ENCODE results near the gene EVL. TPM values are rescaled to one million over a fixed set of nuclear protein-coding genes. Genes with fewer than 3 reads are reported as not detected.

The EVL gene
- total and polyA plus RNA-seq, 2 of the 8 experiments (the other 6 are each of a cell fraction or from before 2014, with no cell fraction given) = 30.7 to 64.6 TPM

DNA sequence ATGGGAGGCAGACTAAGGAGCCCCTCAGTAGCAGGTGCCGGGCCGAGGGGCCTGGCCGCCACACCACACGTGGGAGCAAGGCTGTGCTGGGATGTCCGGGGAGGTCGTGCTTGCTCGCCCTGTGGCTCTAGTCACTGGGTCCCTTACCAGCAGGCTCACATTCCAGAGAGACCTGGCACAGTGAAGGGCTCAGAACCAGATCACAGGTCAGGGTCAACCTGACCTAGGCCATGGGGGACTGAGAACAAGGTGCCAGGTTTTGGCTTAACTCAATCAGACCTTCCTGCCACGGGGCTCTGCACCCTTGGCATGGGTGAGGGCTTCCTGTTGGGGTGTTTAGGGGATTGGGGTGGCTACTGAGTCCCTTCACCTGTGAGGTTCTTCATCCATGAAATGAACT, 72.0 kb downstream of the EVL start:
- no peaks in the 10 kb centered on the region; a peak in 2 of 8 replicates for H3K36me3 ChIP-seq (ENCODE audit: control insufficient read depth in 2 of 4, insufficient read depth in 4 of 4, low read length in 3 of 4)
- no peak overlapping the region for H2AFZ ChIP-seq (ENCODE audit: low read length)
- H4K20me1 ChIP-seq (replicated peaks in 1 of 2; ENCODE audit: control insufficient read depth in 1 of 2, insufficient read depth in 2 of 2, low read length in 2 of 2) = peaks cover 0 to 6% of the 10 kb centered on the region in 2 experiments
- peaks cover 0 to 6% (median 5%) of the 10 kb centered on the region in 4 experiments; a peak in 5 of 7 replicates for H3K4me1 ChIP-seq (replicated peaks in 1 of 4; ENCODE audit: control insufficient read depth in 3 of 4, insufficient read depth in 4 of 4, low read length in 3 of 4)
- H3K23ac ChIP-seq (ENCODE audit: insufficient read length) = no peak overlapping the region
- ChIA-PET CTCF (ENCODE audit: partially characterized antibody) (interaction anchor here (1.1 to 22.9 kb wide), 7 partner anchors 18 to 192 kb away, joined by 3 to 307 read pairs (median 4); partner anchors contain the start of gene DEGS2), POLR2A (ENCODE audit: partially characterized antibody) (interaction anchor here (1.1 to 1.4 kb wide), 2 partner anchors 9 to 12 kb away, joined by 3 read pairs; no protein-coding TSS in a partner anchor)
- H3K23me2 ChIP-seq (ENCODE audit: low read depth, low read length) = no peaks in the 10 kb centered on the region
- H3K4me3 ChIP-seq (ENCODE audit: extremely low read depth in 1 of 4, insufficient read depth in 2 of 4, low read depth in 3 of 4, low read length in 4 of 4) = no peak overlapping the region
- H3K56ac ChIP-seq (replicated peaks; ENCODE audit: insufficient read length, low read depth, low read length) = no peak overlapping the region
- peaks cover 3% of the 10 kb centered on the region; the same call in 1 of the 2 replicates for H3K79me1 ChIP-seq (ENCODE audit: low read depth, low read length)
- no peaks in the 10 kb centered on the region for H3K9me3 ChIP-seq (ENCODE audit: insufficient read depth in 2 of 2, low read depth in 1 of 2, low read length in 1 of 2)
- no peak for FAIRE-seq
- no peak overlapping the region for H3K9ac ChIP-seq (replicated peaks in 1 of 4; ENCODE audit: extremely low read depth in 1 of 4, low read depth in 3 of 4, low read length in 3 of 4)
- no peaks in the 10 kb centered on the region; a peak in 1 of 7 replicates for H3K27me3 ChIP-seq (replicated peaks in 1 of 4; ENCODE audit: control insufficient read depth in 3 of 4, extremely low read depth in 1 of 4, insufficient read depth in 3 of 4, low read length in 3 of 4)
- DNase-seq (ENCODE audit: low read depth in 1 of 2, low spot score in 2 of 2) = no peak
- no peak overlapping the region for H3K4ac ChIP-seq (replicated peaks; ENCODE audit: insufficient read length, low read depth, low read length)
- H2BK20ac ChIP-seq (ENCODE audit: low read length) = no peak overlapping the region
- H4K5ac ChIP-seq (ENCODE audit: insufficient read length, low read depth, low read length) = no peak overlapping the region
- TF ChIP-seq ASH2L (IDR thresholded peaks at IDR 0.05; ENCODE audit: low read length) (no peak), CBX5 (IDR thresholded peaks at IDR 0.05; ENCODE audit: low read depth, low read length) (no peak)
- H2BK120ac ChIP-seq (replicated peaks; ENCODE audit: low read depth, low read length) = no peak overlapping the region
- H2BK5ac ChIP-seq (ENCODE audit: low read depth, low read length) = no peak overlapping the region
- H4K8ac ChIP-seq (ENCODE audit: extremely low read depth, insufficient read depth, low read length) = no peak overlapping the region
- H3K27ac ChIP-seq (ENCODE audit: low read depth, low read length) = no peak overlapping the region
- H3K14ac ChIP-seq (ENCODE audit: insufficient read length) = no peak overlapping the region
- H3K18ac ChIP-seq (ENCODE audit: extremely low read depth, low read length) = no peak overlapping the region
- H2BK12ac ChIP-seq (ENCODE audit: low read depth, low read length) = no peak overlapping the region
- no peak overlapping the region for H3K4me2 ChIP-seq (ENCODE audit: insufficient read depth in 1 of 2, low read depth in 2 of 2, low read length in 2 of 2)
- WGBS, 2 experiments (ENCODE audit: extremely low coverage in 1 of 2, insufficient coverage in 1 of 2, insufficient read length in 1 of 2, insufficient replicate concordance in 2 of 2, low coverage in 1 of 2, low lambda C conversion rate in 2 of 2, missing lambda C conversion rate in 1 of 2) = 92% methylated on average over 8 of the region's 8 CpGs; no CpG with 5 or more reads in 1 of the 2 experiments
- H2AK5ac ChIP-seq (ENCODE audit: low read depth, low read length) = no peak overlapping the region
- H2BK15ac ChIP-seq (ENCODE audit: low read length) = no peak overlapping the region
- no peak overlapping the region for H4K91ac ChIP-seq (replicated peaks; ENCODE audit: insufficient read length, low read length)
- no peaks in the 10 kb centered on the region for H3K79me2 ChIP-seq (ENCODE audit: control insufficient read depth in 1 of 2, insufficient read depth in 2 of 2, low read length in 2 of 2)

Data from H1 (cell line).